GM19025 (cell line): Measurements from ENCODE around the gene HCN2.

Experiments used
- ATAC-seq: cut with Tn5 transposase; IDR thresholded peaks from one replicate; pipeline ENCODE4 v1.9.1; 2021; ENCODE audit warnings: mild to moderate bottlenecking, low read depth, moderate library complexity; ENCODE audit not compliant: unreplicated experiment

HCN2 gene

GRCh38 chr19:589693-590395 is at the start of gene HCN2:
Gene HCN2 (plus strand): TSS chr19:589881. CDS start chr19:589946, 65 bp downstream.
- ATAC-seq = no peak

GRCh38 chr19:540867-541637 is 48.6 kb upstream of the HCN2 start:
- ATAC-seq = no peak

GRCh38 chr19:541699-542098 is 48.0 kb upstream of the HCN2 start:
- no peak for ATAC-seq

- ATAC-seq = no peak
Observed at GRCh38 chr19:542173-542866, 47.4 kb upstream of the HCN2 start.

GRCh38 chr19:543910-544608 is 45.6 kb upstream of the HCN2 start, which contains the start of gene GZMM:
Gene GZMM (plus strand): TSS chr19:544053. CDS start chr19:544072, 19 bp downstream.
- no peak for ATAC-seq

GRCh38 chr19:547117-547516 is 42.6 kb upstream of the HCN2 start:
- no peak for ATAC-seq

- no peak for ATAC-seq
Observed at GRCh38 chr19:547836-548720, 41.6 kb upstream of the HCN2 start.

GRCh38 chr19:548886-549830 is 40.5 kb upstream of the HCN2 start:
- ATAC-seq = no peak

- ATAC-seq = no peak
Observed at GRCh38 chr19:554817-555216, 34.9 kb upstream of the HCN2 start.

GRCh38 chr19:555474-555808 is 34.2 kb upstream of the HCN2 start:
- ATAC-seq = no peak

- no peak for ATAC-seq
Observed at GRCh38 chr19:556611-557382, 32.9 kb upstream of the HCN2 start.

- no peak for ATAC-seq
Observed at GRCh38 chr19:558770-559439, 30.8 kb upstream of the HCN2 start.

GRCh38 chr19:560121-560520 is 29.6 kb upstream of the HCN2 start:
- ATAC-seq = no peak

GRCh38 chr19:566403-566802 is 23.3 kb upstream of the HCN2 start:
- ATAC-seq = no peak

- ATAC-seq = no peak
Observed at GRCh38 chr19:566844-567243, 22.8 kb upstream of the HCN2 start.

GRCh38 chr19:567296-567900 is 22.3 kb upstream of the HCN2 start:
- no peak for ATAC-seq

- ATAC-seq = no peak
Observed at GRCh38 chr19:570251-570686, 19.4 kb upstream of the HCN2 start.
